Activated CD8-positive, alpha-beta memory T cell treated with anti-CD3 and anti-CD28 coated beads for 4 hours (primary cell): ENCODE measurements around the gene CAP1.
"Not testable (repeated sequence)": the region's sequence is repeated elsewhere in the genome, so short reads cannot be mapped to it uniquely, and the experiment has no call there.

Experiments used
- DNase-seq, 2 donors: peaks; one replicate each; pipeline ENCODE4 v3.0.0-alpha.2; 2020; ENCODE audit warnings: low read depth in 2 of 2

CAP1 gene

GRCh38 chr1:40058453-40059337 lies 18.2 kb downstream of the CAP1 start:
- DNase-seq: no peak

GRCh38 chr1:40059338-40059959 lies 18.9 kb downstream of the CAP1 start:
- no peak for DNase-seq

- DNase-seq: no peak
These were observed 19.6 kb downstream of the CAP1 start for GRCh38 chr1:40059960-40060750.

- DNase-seq: no peak
These were observed 24.4 kb downstream of the CAP1 start for GRCh38 chr1:40064797-40065499.

GRCh38 chr1:40067023-40067422 lies 26.5 kb downstream of the CAP1 start:
- no peak for DNase-seq

- DNase-seq: no peak
These were observed 27.3 kb downstream of the CAP1 start for GRCh38 chr1:40067851-40068250.

GRCh38 chr1:40072142-40072541 lies 31.6 kb downstream of the CAP1 start:
- DNase-seq: no peak

GRCh38 chr1:40073062-40073461 lies 32.5 kb downstream of the CAP1 start:
- DNase-seq: no peak

GRCh38 chr1:40075266-40075665 lies 34.7 kb downstream of the CAP1 start:
- no peak for DNase-seq

GRCh38 chr1:40076895-40077312 lies 36.4 kb downstream of the CAP1 start:
- DNase-seq: no peak

- DNase-seq: peak in 1 of 2 donors; percentile 21
These were observed 38.2 kb downstream of the CAP1 start for GRCh38 chr1:40078512-40079333.

GRCh38 chr1:40079774-40080400 lies 39.4 kb downstream of the CAP1 start:
- no peak for DNase-seq

- DNase-seq: no peak
These were observed 41.3 kb downstream of the CAP1 start for GRCh38 chr1:40081871-40082270.

- DNase-seq: not testable (repeated sequence)
These were observed 44.2 kb downstream of the CAP1 start for GRCh38 chr1:40084750-40085149.

- no peak for DNase-seq
These were observed 50.3 kb downstream of the CAP1 start for GRCh38 chr1:40090652-40091355.

GRCh38 chr1:40092241-40092640 lies 51.7 kb downstream of the CAP1 start:
- no peak for DNase-seq

- DNase-seq: no peak
These were observed 52.4 kb downstream of the CAP1 start for GRCh38 chr1:40092706-40093639.

GRCh38 chr1:40094466-40095110 lies 54.1 kb downstream of the CAP1 start:
- no peak for DNase-seq
